ENCODE results near the gene HIP1R. TPM values are rescaled to one million over a fixed set of nuclear protein-coding genes. Genes with fewer than 3 reads are reported as not detected.

HIP1R gene
- total RNA-seq, 1 experiment from 2014 or later, result 36.7 TPM

DNA sequence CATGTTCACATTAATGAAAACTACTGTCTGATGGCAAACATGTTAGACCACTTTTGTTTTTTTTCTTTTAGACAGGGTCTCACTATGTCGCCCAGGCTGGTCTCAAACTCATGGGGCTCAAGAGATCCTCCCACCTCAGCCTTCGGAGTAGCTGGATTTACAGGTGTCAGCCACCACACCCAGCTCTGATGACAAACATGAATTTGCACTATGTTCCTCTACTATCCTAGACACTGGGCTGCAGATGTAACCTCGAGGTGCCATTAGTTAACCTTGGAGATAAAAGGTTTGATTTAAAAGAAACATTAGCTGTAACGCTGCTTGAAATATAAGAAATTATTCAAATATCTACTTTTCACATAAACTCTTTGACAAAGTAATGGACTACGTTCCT is 52.6 kb downstream of the HIP1R start:
- DNase-seq (ENCODE audit: low read depth, low spot score) (no peak), ATAC-seq (peak; percentile 22; the same call in 1 of the 2 replicates)
- H3K4me1 ChIP-seq (ENCODE audit: control insufficient read depth, insufficient read depth, low read length), result peaks cover 82% of the 10 kb centered on the region
- H3K36me3 ChIP-seq (ENCODE audit: control insufficient read depth, insufficient read depth, low read length), result no peaks in the 10 kb centered on the region
- POLR2A ChIA-PET, result interaction anchor here (0.7 to 1.3 kb wide), 2 partner anchors 16 to 24 kb away, joined by 3 read pairs; no protein-coding TSS in a partner anchor
- CTCF ChIA-PET, result no interaction called here
- H3K4me3 ChIP-seq (ENCODE audit: low read depth in 2 of 2, low read length in 2 of 2), result peak overlapping the region; percentile 30 to 57
- no peaks in the 10 kb centered on the region for H3K9me3 ChIP-seq (ENCODE audit: control insufficient read depth, insufficient read depth, low read depth, low read length)
- TF ChIP-seq TCF7L2 (IDR thresholded peaks at IDR 0.05; ENCODE audit: low read depth, low read length), result no peak
- TF ChIP-seq, protein P1, sequence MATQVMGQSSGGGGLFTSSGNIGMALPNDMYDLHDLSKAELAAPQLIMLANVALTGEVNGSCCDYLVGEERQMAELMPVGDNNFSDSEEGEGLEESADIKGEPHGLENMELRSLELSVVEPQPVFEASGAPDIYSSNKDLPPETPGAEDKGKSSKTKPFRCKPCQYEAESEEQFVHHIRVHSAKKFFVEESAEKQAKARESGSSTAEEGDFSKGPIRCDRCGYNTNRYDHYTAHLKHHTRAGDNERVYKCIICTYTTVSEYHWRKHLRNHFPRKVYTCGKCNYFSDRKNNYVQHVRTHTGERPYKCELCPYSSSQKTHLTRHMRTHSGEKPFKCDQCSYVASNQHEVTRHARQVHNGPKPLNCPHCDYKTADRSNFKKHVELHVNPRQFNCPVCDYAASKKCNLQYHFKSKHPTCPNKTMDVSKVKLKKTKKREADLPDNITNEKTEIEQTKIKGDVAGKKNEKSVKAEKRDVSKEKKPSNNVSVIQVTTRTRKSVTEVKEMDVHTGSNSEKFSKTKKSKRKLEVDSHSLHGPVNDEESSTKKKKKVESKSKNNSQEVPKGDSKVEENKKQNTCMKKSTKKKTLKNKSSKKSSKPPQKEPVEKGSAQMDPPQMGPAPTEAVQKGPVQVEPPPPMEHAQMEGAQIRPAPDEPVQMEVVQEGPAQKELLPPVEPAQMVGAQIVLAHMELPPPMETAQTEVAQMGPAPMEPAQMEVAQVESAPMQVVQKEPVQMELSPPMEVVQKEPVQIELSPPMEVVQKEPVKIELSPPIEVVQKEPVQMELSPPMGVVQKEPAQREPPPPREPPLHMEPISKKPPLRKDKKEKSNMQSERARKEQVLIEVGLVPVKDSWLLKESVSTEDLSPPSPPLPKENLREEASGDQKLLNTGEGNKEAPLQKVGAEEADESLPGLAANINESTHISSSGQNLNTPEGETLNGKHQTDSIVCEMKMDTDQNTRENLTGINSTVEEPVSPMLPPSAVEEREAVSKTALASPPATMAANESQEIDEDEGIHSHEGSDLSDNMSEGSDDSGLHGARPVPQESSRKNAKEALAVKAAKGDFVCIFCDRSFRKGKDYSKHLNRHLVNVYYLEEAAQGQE (IDR thresholded peaks at IDR 0.05; ENCODE audit: insufficient read depth in 1 of 2, low read depth in 2 of 2, low read length in 1 of 2), result no peak
- in situ Hi-C loops (cut with HindIII; ENCODE audit: low pct_unique_long_range_greater_than_20kb, low sequenced_read_pairs) (no loop called here), intact Hi-C loops (cut with micrococcal nuclease; ENCODE audit: unreplicated experiment) (no loop called here)
- no TSS peak for BruUV-seq (replicated peaks)
- H3K27ac ChIP-seq (ENCODE audit: low read length), result peak overlapping the region; percentile 100
- no peaks in the 10 kb centered on the region for H3K27me3 ChIP-seq (ENCODE audit: control insufficient read depth, insufficient read depth, low read length)

DNA sequence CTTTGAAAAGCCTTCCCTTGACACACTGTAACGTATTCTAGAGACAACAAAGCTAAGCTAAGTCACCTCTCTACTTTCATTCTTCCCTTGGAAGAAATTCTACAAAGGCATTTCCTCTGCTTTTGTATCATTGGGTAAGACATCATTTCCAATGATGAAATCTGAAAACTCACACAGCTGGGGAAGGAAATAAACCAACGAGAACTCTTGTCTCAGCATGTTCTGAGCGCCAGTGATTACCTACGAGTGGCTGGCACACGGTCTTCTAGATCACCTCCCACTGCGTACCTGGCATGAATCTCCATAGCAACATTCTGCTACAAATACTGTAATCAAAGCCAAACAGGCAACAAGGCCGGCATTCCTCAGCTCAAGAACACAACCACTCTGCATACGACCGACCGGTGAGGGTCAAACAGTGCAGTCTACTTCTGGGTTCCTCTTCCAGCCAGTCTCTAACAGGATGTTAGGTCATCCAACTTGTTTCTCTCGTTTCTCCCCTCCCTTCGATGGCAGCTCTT is 53.0 kb downstream of the HIP1R start:
- ChIA-PET POLR2A (interaction anchor here (0.7 to 1.5 kb wide), 5 partner anchors 8 to 61 kb away, joined by 3 to 4 read pairs (median 3); no protein-coding TSS in a partner anchor), CTCF (no interaction called here)
- intact Hi-C loops (cut with micrococcal nuclease; ENCODE audit: unreplicated experiment), result no loop called here
- peak; percentile 48 for ATAC-seq
- Histone ChIP-seq H3K4me3 (ENCODE audit: low read depth in 2 of 2, low read length in 2 of 2) (peak overlapping the region; percentile 30 to 57), H3K36me3 (ENCODE audit: control insufficient read depth, insufficient read depth, low read length) (peaks cover under 1% of the 10 kb centered on the region; the same call in 1 of the 2 replicates), H3K27ac (ENCODE audit: low read length) (peak overlapping the region; percentile 100), H3K27me3 (ENCODE audit: control insufficient read depth, insufficient read depth, low read length) (no peaks in the 10 kb centered on the region), H3K9me3 (ENCODE audit: control insufficient read depth, insufficient read depth, low read depth, low read length) (no peaks in the 10 kb centered on the region), H3K4me1 (ENCODE audit: control insufficient read depth, insufficient read depth, low read length) (peaks cover 82% of the 10 kb centered on the region)
- in situ Hi-C loops (cut with HindIII; ENCODE audit: low pct_unique_long_range_greater_than_20kb, low sequenced_read_pairs), result no loop called here
- TF ChIP-seq SIN3A (IDR thresholded peaks at IDR 0.05; ENCODE audit: borderline replicate concordance, insufficient read depth, low read depth, low read length), result no peak
- TF ChIP-seq CTCF (IDR thresholded peaks at IDR 0.05), result no peak
- TF ChIP-seq, protein P1 (IDR thresholded peaks at IDR 0.05; ENCODE audit: insufficient read depth in 1 of 2, low read depth in 2 of 2, low read length in 1 of 2), result no peak
- no peak for TF ChIP-seq TCF7L2 (IDR thresholded peaks at IDR 0.05; ENCODE audit: low read depth, low read length)
- no peak for TF ChIP-seq POLR2AphosphoS5 (IDR thresholded peaks at IDR 0.05; ENCODE audit: low read depth, low read length)
- BruUV-seq (replicated peaks), result no TSS peak
- DNase-seq (ENCODE audit: low read depth, low spot score), result peak; percentile 64
